ENCODE measurements around the gene SERTAD2.

SERTAD2 gene

DNA sequence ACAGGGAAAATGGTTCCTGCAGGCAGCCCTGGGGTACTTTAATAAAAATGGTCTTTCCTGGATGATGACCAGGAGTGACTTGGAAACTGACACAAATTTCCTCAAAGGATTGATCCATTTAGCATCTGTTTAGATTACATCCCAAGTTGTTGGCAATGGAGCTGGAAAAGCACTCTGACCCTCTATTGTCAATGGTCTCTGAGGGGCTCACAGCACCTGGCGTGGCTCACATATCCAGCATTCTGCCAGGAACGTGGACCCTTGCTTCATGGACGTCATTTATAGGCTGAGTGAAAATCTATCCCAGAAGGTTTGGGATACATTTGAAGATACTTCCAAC, 43.8 kb downstream of the SERTAD2 start:
- Mint-ChIP-seq H3K4me1 (ENCODE audit: low read depth) (peaks cover 28% of the 10 kb centered on the region), H3K27me3 (peaks cover 7% of the 10 kb centered on the region), H3K4me3 (peak overlapping the region; percentile 85), H3K9me3 (no peaks in the 10 kb centered on the region), H3K36me3 (ENCODE audit: low read depth) (no peaks in the 10 kb centered on the region), H3K27ac (peak overlapping the region; percentile 95)
- intact Hi-C loops (cut with micrococcal nuclease), result loop anchor here (2.0 kb wide), 1 partner anchor 35 kb away; no protein-coding TSS in a partner anchor

DNA sequence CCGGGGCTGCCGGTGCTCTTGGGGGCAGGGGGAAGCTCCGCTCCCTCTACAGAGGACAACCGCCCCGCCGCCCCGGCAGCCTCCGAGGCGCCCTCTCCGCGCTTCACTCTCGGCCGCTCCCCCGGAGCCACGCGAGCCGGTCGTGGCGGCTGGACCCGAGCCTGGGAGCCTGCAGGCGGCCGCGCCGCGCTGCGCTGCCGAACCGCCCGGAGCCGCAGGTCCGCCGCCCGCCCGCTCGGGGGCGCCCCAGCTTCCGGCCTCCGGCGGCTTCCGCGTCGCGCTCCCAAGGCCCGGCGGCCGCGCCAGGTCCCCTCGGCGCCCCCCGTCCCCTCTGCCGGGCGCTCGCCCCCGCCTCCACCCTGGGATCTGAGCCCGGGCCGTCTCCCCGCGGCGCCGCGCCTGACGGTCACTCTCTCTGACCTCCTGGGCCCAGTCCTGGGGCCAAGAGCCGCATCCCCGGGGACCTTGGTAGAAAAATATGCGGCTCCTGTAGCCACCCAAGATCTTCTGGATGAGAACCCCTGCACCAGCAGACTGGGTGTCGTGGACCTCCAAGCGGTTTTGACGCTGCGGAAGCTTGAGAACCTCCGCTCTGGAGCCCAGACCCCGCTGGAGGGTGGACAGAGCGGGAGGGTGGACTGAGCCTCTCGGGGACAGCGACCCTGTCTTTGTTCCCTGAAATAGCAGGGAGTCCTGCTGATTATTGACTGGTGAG, 44.3 kb downstream of the SERTAD2 start:
- peaks cover 28% of the 10 kb centered on the region for H3K4me1 Mint-ChIP-seq (ENCODE audit: low read depth)
- H3K9me3 Mint-ChIP-seq, result peaks cover 3% of the 10 kb centered on the region
- peak overlapping the region; percentile 95 for H3K27ac Mint-ChIP-seq
- H3K4me3 Mint-ChIP-seq, result peak overlapping the region; percentile 85
- intact Hi-C loops (cut with micrococcal nuclease), result loop anchor here (2.0 kb wide), 1 partner anchor 35 kb away; no protein-coding TSS in a partner anchor
- H3K36me3 Mint-ChIP-seq (ENCODE audit: low read depth), result no peaks in the 10 kb centered on the region
- peaks cover 8% of the 10 kb centered on the region for H3K27me3 Mint-ChIP-seq

DNA sequence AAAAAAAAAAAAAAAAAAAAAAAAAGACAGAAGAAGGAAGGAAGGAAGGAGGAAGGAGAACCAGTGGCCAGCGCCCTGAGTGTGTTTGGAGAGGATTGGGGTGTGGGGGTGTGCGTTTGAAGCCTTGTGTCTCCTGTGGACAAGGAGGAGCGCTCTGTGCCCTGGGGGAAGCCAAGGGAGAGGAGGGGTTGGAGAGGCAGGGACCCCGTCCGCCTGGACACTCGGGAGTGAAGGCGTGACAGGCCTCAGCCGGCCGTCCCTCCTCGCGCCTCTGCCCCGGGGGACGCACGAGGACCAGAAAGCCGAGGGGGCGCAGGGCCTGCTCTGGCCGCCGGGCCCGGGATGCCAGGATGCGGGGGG, 44.9 kb downstream of the SERTAD2 start:
- peaks cover 8% of the 10 kb centered on the region for H3K9me3 Mint-ChIP-seq
- intact Hi-C loops (cut with micrococcal nuclease), result loop anchor here (2.0 kb wide), 1 partner anchor 36 kb away; no protein-coding TSS in a partner anchor

DNA sequence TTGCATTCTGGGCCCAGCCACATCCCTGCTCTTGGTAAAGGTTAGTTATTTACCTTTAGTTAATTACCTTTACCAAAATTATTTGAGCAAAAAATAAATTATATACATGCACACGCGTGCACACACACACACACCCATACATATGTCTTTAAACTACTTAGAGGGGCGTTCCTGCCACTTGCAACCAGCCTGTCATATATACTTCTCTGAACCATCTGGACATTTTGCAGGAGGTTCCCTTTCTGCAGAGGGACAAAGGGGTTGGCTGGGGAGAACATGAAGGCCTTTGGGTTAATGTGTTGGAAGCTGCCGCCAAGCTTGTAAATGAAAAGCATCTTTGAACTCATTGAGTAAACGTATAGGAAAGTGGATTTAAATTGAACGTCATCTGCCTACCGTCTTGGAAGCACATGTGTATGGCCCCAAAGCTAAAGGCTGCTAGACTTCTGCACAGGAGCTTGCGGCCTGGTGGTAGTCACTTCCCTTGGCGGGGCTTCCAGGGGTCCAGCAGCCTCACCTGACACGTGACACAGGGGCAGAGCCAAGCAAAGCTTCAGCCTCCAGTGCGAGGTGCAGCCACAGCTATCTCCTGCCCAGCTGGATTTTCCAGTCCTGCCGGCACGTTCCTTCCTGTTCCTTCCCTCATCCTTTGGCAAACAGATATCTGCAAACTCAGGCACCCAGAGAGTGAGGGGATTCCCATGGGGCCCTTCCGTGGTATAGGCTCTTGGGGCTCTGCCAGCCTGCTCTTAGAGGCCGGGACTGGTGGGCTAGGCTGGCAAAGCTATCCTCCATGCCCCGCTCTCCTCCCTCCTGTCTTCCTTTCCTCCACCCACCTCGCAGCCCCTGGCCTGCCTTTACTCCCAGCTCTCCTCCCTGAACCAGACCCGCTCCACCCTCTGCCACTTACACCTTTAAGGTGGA, 46.1 kb downstream of the SERTAD2 start:
- H3K27ac Mint-ChIP-seq, result peak overlapping the region; percentile 95
- H3K4me3 Mint-ChIP-seq, result peak overlapping the region; percentile 5

More for the DNA sequence above, 44.9 kb downstream of the SERTAD2 start:
- Mint-ChIP-seq H3K36me3 (ENCODE audit: low read depth) (no peaks in the 10 kb centered on the region), H3K27ac (peak overlapping the region; percentile 95), H3K27me3 (peaks cover 9% of the 10 kb centered on the region), H3K4me1 (ENCODE audit: low read depth) (peaks cover 28% of the 10 kb centered on the region), H3K4me3 (peak overlapping the region; percentile 78)

DNA sequence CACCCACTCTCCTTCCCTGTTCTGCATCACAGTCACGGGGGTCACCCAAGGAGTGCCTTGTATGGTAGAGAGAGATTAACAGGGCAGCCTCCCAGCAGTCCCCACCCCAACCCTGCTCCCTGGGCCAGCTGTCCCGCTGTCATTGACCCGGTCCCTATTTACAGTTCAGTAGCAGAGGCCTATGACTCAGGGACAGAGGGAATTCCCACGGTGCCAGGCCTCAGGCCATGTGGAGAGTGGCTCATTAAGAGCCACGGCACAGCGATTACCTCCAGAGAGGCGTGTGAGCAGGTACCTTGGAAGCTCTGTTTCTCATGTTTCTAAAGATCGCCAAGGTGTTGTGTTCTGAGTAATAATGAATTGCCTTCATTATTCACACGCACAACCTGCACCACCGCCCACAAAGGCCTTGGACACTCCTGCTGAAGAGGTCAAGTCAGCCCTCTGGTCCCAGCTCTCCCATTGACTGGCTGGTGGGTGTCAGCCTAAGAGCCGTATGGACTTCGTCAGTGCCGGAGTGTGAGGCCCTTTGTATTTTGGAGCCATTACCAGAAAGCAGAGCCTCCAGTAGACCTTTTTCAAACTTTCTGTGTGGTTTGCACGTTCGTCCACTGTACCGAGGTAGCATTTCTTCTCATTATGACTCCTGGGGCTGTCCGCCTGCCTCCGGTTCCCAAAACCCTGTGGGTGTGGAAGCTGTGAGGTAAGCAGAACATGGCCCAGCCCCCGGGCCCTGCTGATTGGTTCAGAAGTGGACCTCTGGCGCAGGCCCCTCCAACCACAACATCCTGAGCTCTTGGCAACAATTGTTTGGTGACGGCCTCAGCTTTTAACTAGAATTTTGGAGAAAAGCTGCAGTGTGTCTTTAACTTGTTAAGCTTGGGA, 47.0 kb downstream of the SERTAD2 start:
- Mint-ChIP-seq H3K4me3 (peak overlapping the region; percentile 44), H3K27ac (peak overlapping the region; percentile 95), H3K4me1 (ENCODE audit: low read depth) (peaks cover 28% of the 10 kb centered on the region), H3K36me3 (ENCODE audit: low read depth) (no peaks in the 10 kb centered on the region), H3K27me3 (peaks cover 7% of the 10 kb centered on the region), H3K9me3 (peaks cover 8% of the 10 kb centered on the region)
- intact Hi-C loops (cut with micrococcal nuclease), result no loop called here

More for the DNA sequence above, 46.1 kb downstream of the SERTAD2 start:
- peaks cover 28% of the 10 kb centered on the region for H3K4me1 Mint-ChIP-seq (ENCODE audit: low read depth)
- H3K9me3 Mint-ChIP-seq, result peaks cover 8% of the 10 kb centered on the region
- no peaks in the 10 kb centered on the region for H3K36me3 Mint-ChIP-seq (ENCODE audit: low read depth)
- intact Hi-C loops (cut with micrococcal nuclease), result loop anchor here (2.0 kb wide), 1 partner anchor 37 kb away; no protein-coding TSS in a partner anchor
- peaks cover 9% of the 10 kb centered on the region for H3K27me3 Mint-ChIP-seq

DNA sequence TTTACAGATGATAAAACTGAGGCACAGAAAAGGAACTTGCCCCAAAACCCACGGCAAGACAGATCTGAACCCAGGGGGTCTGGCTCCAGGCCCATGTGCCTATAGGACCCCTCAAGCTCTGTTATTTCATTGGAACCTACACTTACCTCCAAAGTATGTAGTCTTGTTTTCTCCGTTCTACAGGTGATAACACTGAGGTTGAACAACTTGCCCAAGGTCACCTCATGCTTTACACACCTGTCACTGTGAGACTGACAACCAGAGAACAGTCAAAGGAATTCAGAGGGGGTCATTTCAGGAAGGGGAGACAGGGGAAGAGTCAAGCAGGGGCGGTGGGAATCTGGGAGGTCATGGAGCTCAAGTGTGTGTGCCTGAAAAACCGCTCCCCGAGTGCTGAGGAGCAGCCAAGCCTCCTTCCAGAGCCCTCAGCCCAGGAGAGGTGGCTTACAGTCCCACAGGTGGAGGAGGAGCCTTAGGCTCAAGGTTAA, 47.7 kb downstream of the SERTAD2 start:
- peaks cover 8% of the 10 kb centered on the region for H3K9me3 Mint-ChIP-seq
- peak overlapping the region; percentile 95 for H3K27ac Mint-ChIP-seq
- H3K27me3 Mint-ChIP-seq, result peaks cover 6% of the 10 kb centered on the region

DNA sequence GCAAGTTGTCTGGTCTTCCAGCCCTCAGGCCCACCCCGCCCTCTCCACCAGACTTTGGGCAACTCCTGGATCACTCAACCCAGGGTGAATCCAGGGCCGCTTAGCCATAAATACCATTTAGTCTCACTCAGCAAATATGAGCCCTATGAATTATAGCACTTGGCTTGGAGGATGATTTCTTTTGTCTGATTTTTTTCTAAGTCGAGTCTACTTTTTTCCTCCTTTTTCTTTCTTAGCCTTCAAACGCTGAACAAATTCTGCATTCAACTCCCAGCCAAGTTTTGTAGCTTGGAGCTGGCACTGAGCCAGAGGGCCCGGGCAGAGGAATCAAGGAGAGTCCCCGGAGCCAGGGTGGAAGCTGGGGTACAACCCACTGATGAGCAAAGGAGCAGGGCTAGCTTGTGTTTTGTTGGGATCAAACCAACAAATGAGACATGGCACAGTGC, 48.7 kb downstream of the SERTAD2 start:
- Mint-ChIP-seq H3K27ac (no peak overlapping the region), H3K4me1 (ENCODE audit: low read depth) (peaks cover 28% of the 10 kb centered on the region), H3K36me3 (ENCODE audit: low read depth) (no peaks in the 10 kb centered on the region), H3K4me3 (no peak overlapping the region), H3K9me3 (peaks cover 8% of the 10 kb centered on the region), H3K27me3 (peaks cover 5% of the 10 kb centered on the region)
- intact Hi-C loops (cut with micrococcal nuclease), result no loop called here

More for the DNA sequence above, 47.7 kb downstream of the SERTAD2 start:
- no peaks in the 10 kb centered on the region for H3K36me3 Mint-ChIP-seq (ENCODE audit: low read depth)
- intact Hi-C loops (cut with micrococcal nuclease), result no loop called here
- no peak overlapping the region for H3K4me3 Mint-ChIP-seq
- H3K4me1 Mint-ChIP-seq (ENCODE audit: low read depth), result peaks cover 28% of the 10 kb centered on the region

DNA sequence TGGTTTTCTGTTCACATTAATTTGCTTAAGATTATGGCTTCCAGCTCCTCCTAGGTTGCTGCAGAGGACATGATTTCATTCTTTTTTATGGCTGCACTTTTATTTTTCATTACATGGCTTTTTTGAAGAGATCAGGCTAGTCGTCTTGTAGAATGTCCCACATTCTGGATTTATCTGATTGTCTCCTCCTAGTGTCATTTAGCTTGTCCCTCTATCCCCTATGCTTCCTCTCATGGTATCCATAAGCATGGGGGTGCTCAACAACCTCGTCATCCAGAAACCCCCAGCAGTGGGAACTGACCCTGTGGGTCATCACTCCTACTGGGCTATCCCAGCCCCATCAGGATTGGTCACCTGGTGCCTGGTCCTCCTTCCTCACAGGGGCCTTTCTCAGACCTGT, 49.6 kb downstream of the SERTAD2 start:
- H3K9me3 Mint-ChIP-seq, result peaks cover 8% of the 10 kb centered on the region
- H3K27ac Mint-ChIP-seq, result no peak overlapping the region
- no peaks in the 10 kb centered on the region for H3K36me3 Mint-ChIP-seq (ENCODE audit: low read depth)
- H3K4me3 Mint-ChIP-seq, result no peak overlapping the region
- H3K27me3 Mint-ChIP-seq, result peaks cover 5% of the 10 kb centered on the region
- intact Hi-C loops (cut with micrococcal nuclease), result no loop called here
- peaks cover 35% of the 10 kb centered on the region for H3K4me1 Mint-ChIP-seq (ENCODE audit: low read depth)

DNA sequence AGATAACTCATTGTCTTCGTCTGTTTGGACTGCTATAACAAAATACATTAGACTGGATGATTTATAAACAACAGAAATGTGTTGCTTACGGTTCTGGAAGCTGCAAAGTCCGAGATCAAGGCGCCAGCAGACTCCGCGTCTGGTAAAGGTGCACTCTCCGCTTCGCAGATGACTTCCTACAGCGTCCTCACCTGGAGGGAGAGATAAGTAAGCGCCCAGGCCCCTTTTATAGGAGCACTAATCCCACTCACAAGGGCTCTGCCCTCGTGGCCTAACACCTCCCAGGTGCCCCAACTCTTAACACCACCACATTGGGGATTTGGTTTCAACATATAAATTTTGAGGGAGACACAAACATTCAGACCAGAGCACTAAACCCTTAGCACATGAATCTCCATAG, 51.3 kb downstream of the SERTAD2 start:
- Mint-ChIP-seq H3K9me3 (peaks cover 8% of the 10 kb centered on the region), H3K36me3 (ENCODE audit: low read depth) (no peaks in the 10 kb centered on the region), H3K4me3 (no peak overlapping the region), H3K27ac (no peak overlapping the region), H3K4me1 (ENCODE audit: low read depth) (peaks cover 19% of the 10 kb centered on the region), H3K27me3 (peaks cover 5% of the 10 kb centered on the region)
- intact Hi-C loops (cut with micrococcal nuclease), result no loop called here

DNA sequence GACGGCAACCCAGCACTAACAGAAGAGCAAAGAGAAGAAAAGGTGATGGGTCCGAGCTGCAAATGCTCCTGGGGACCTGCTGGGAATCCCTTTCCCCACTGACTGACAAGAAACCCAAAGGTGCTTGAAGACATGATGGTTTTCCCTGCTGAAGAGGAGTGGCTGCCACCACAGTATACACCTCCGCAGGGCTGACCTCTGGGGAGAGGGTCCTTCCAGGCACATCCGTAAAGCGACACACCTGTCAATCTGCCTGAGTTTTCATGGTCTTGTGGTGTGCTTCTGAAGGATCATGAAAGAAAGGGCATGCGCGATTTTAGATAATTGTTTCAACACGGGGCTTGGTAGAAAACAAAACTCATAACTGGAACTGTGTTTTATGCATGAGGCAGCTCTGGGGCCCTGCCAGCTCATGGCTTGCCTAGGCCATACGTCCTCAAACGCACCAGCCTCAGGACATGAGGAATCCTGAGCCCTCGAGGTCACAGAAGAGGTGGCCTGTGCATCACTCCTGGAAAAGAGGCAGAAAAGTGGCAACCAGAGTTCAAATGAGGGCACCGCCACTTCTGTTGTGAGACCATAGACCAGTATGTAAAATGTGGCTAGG, 51.8 kb downstream of the SERTAD2 start:
- H3K27ac Mint-ChIP-seq, result no peak overlapping the region
- intact Hi-C loops (cut with micrococcal nuclease), result no loop called here
- H3K36me3 Mint-ChIP-seq (ENCODE audit: low read depth), result no peaks in the 10 kb centered on the region
- H3K4me1 Mint-ChIP-seq (ENCODE audit: low read depth), result peaks cover 15% of the 10 kb centered on the region
- no peak overlapping the region for H3K4me3 Mint-ChIP-seq
- H3K27me3 Mint-ChIP-seq, result peaks cover 5% of the 10 kb centered on the region
- H3K9me3 Mint-ChIP-seq, result peaks cover 8% of the 10 kb centered on the region

DNA sequence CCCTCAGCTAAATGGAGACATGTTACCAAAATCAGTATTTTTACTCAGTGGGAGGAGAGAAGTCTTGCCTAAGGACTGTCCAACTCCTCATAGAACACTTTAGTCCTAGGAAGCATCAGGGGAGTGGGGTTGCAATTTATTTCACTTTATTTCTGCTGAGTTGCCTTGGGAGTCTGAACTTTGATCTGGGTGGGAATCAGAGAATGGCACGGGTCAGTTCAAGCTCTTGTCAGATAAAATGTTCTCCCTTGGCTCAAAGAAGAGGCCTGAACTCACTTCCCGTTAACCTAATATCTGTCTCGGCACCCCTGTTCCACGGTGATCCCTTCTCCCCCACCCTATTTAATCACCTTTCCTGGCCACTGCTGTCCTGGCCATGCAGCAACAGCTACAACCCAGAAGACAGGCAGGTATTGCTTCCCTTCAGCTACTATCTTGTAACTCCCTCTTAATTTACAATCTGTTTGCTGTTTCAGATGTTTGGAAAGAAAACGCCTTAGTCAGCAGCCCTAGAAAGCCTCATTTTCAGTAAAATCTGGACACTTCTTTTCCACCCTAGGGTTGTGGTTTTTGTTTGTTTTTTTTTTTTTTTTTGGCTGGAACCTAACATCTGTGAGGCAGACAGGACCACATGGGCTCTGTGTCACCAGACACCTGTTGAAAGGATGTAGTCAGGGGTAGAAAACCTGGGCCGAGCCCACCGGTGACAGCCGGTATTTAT, 52.5 kb downstream of the SERTAD2 start:
- Mint-ChIP-seq H3K9me3 (peaks cover 8% of the 10 kb centered on the region), H3K36me3 (ENCODE audit: low read depth) (no peaks in the 10 kb centered on the region), H3K27me3 (peaks cover 5% of the 10 kb centered on the region), H3K4me1 (ENCODE audit: low read depth) (peaks cover 8% of the 10 kb centered on the region), H3K4me3 (no peak overlapping the region), H3K27ac (no peak overlapping the region)
- intact Hi-C loops (cut with micrococcal nuclease), result no loop called here

DNA sequence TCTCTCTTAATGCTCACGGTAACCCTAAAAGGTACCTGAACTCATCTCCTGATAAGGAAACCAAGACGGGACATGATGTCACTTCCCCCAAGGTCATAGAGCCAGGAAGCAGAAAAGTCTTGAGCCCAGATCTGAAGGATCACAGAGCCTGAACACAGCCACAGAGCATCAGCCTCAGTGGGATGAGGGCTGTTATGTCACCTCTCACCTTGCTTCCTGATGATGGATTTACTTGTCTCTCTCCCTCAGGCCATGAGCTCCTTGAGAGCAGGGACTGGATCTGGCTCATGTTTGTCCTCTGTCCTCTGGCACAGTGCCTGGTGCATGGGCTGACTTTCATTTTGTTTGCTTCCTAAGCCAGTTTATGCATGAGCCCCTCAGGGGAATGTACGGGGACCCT, 54.2 kb downstream of the SERTAD2 start:
- Mint-ChIP-seq H3K4me1 (ENCODE audit: low read depth) (peaks cover 9% of the 10 kb centered on the region), H3K27ac (no peak overlapping the region), H3K36me3 (ENCODE audit: low read depth) (no peaks in the 10 kb centered on the region), H3K27me3 (peaks cover 4% of the 10 kb centered on the region), H3K9me3 (peaks cover 6% of the 10 kb centered on the region), H3K4me3 (no peak overlapping the region)
- intact Hi-C loops (cut with micrococcal nuclease), result no loop called here
